ENCODE results near the gene CALR.
A peak's percentile ranks its signal among the peaks of the same experiment; 100 is the strongest.
"Not testable (repeated sequence)": the region's sequence is repeated elsewhere in the genome, so short reads cannot be mapped to it uniquely, and the experiment has no call there.

CALR gene

GRCh38 chr19:12953799-12954611 lies 15.6 kb downstream of the CALR start:
- peak overlapping the region; percentile 63 for H3K27ac Mint-ChIP-seq
- H3K4me3 Mint-ChIP-seq, result peak overlapping the region; percentile 14
- peaks cover 55% of the 10 kb centered on the region for H3K36me3 Mint-ChIP-seq (ENCODE audit: low read depth)
- H3K9me3 Mint-ChIP-seq, result no peaks in the 10 kb centered on the region
- no peaks in the 10 kb centered on the region for H3K27me3 Mint-ChIP-seq (ENCODE audit: low read depth)
- no peak for DNase-seq (ENCODE audit: low spot score)
- H3K4me1 Mint-ChIP-seq (ENCODE audit: low read depth), result peaks cover 21% of the 10 kb centered on the region

GRCh38 chr19:12954612-12954962 lies 16.2 kb downstream of the CALR start:
- no peak for DNase-seq (ENCODE audit: low spot score)
- H3K4me1 Mint-ChIP-seq (ENCODE audit: low read depth), result peaks cover 21% of the 10 kb centered on the region
- no peaks in the 10 kb centered on the region for H3K27me3 Mint-ChIP-seq (ENCODE audit: low read depth)
- H3K27ac Mint-ChIP-seq, result peak overlapping the region; percentile 63
- H3K36me3 Mint-ChIP-seq (ENCODE audit: low read depth), result peaks cover 49% of the 10 kb centered on the region
- H3K9me3 Mint-ChIP-seq, result no peaks in the 10 kb centered on the region
- peak overlapping the region; percentile 14 for H3K4me3 Mint-ChIP-seq

DNA sequence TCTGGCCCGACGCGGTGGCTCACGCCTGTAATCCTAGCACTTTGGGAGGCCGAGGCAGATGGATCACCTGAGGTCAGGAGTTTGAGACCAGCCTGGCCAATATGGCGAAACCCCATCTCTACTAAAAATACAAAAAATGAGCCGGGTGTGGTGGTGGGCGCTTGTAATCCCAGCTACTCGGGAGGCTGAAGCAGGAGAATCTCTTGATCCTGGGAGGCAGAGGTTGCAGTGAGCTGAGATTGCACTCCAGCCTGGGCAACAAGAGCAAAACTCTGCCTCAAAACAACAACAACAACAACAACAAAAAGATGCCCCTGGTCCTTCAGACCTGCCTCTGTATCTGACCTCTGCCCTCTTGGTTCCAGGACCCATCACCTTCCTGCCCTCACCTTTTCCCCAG lies 17.2 kb downstream of the CALR start:
- H3K27ac Mint-ChIP-seq, result peak overlapping the region; percentile 63
- H3K4me1 Mint-ChIP-seq (ENCODE audit: low read depth), result peaks cover 21% of the 10 kb centered on the region
- peaks cover 40% of the 10 kb centered on the region for H3K36me3 Mint-ChIP-seq (ENCODE audit: low read depth)
- not testable (repeated sequence) for H3K9me3 Mint-ChIP-seq; DNase-seq (ENCODE audit: low spot score); H3K27me3 Mint-ChIP-seq (ENCODE audit: low read depth)
- peak overlapping the region; percentile 80 for H3K4me3 Mint-ChIP-seq

- no peaks in the 10 kb centered on the region for H3K9me3 Mint-ChIP-seq
- DNase-seq (ENCODE audit: low spot score), result no peak
Observed at GRCh38 chr19:12955996-12956395, 17.6 kb downstream of the CALR start.

GRCh38 chr19:12956446-12957388 lies 18.3 kb downstream of the CALR start, which contains the start of gene GADD45GIP1:
GADD45GIP1 (minus strand) TSS chr19:12957223; CDS start chr19:12957212, 11 bp downstream.
- peak within 1 kb of the TSS; percentile 93 for H3K27ac Mint-ChIP-seq
- peaks cover 21% of the 10 kb centered on the region for H3K4me1 Mint-ChIP-seq (ENCODE audit: low read depth)
- H3K36me3 Mint-ChIP-seq (ENCODE audit: low read depth), result peaks cover 30% of the 10 kb centered on the region
- H3K4me3 Mint-ChIP-seq, result peak within 1 kb of the TSS; percentile 90
- peaks cover 3% of the 10 kb centered on the region for H3K27me3 Mint-ChIP-seq (ENCODE audit: low read depth)
- peak; percentile 82 for DNase-seq (ENCODE audit: low spot score)
- no peaks in the 10 kb centered on the region for H3K9me3 Mint-ChIP-seq

More at GRCh38 chr19:12955996-12956395, 17.6 kb downstream of the CALR start:
- H3K27ac Mint-ChIP-seq, result peak overlapping the region; percentile 63
- peaks cover 21% of the 10 kb centered on the region for H3K4me1 Mint-ChIP-seq (ENCODE audit: low read depth)
- H3K4me3 Mint-ChIP-seq, result peak overlapping the region; percentile 80
- peaks cover 36% of the 10 kb centered on the region for H3K36me3 Mint-ChIP-seq (ENCODE audit: low read depth)
- peaks cover 3% of the 10 kb centered on the region for H3K27me3 Mint-ChIP-seq (ENCODE audit: low read depth)

DNA sequence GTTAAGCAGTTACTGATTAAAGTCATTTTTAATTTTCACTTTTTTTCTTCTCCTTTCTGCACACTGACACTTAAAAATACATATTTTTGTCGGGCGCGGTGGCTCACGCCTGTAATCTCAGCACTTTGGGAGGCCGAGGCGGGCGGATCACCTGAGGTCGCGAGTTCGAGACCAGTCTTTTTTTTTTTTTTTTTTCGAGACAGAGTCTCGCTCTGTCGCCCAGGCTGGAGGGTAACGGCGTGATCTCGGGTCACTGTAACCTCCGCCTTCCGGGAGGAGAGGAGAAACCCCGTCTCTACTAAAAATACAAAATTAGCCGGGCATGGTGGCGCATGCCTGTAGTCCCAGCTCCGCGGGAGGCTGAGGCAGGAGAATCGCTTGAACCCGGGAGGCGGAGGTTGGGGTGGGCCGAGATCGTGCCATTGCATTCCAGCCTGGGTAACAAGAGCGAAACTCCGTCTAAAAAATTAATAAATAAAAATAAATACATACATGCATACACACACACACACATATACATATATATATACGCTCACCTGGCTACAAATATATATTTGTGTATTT lies 19.1 kb downstream of the CALR start:
- peaks cover 20% of the 10 kb centered on the region for H3K4me1 Mint-ChIP-seq (ENCODE audit: low read depth)
- H3K36me3 Mint-ChIP-seq (ENCODE audit: low read depth), result peaks cover 24% of the 10 kb centered on the region
- peak overlapping the region; percentile 90 for H3K4me3 Mint-ChIP-seq
- not testable (repeated sequence) for DNase-seq (ENCODE audit: low spot score); H3K27me3 Mint-ChIP-seq (ENCODE audit: low read depth); H3K9me3 Mint-ChIP-seq
- peak overlapping the region; percentile 93 for H3K27ac Mint-ChIP-seq

- H3K9me3 Mint-ChIP-seq, result no peaks in the 10 kb centered on the region
- peaks cover 8% of the 10 kb centered on the region for H3K36me3 Mint-ChIP-seq (ENCODE audit: low read depth)
- DNase-seq (ENCODE audit: low spot score), result no peak
- H3K27ac Mint-ChIP-seq, result no peak overlapping the region
- no peak overlapping the region for H3K4me3 Mint-ChIP-seq
- peaks cover 3% of the 10 kb centered on the region for H3K27me3 Mint-ChIP-seq (ENCODE audit: low read depth)
- peaks cover 17% of the 10 kb centered on the region for H3K4me1 Mint-ChIP-seq (ENCODE audit: low read depth)
Observed at GRCh38 chr19:12959481-12959880, 21.1 kb downstream of the CALR start.

DNA sequence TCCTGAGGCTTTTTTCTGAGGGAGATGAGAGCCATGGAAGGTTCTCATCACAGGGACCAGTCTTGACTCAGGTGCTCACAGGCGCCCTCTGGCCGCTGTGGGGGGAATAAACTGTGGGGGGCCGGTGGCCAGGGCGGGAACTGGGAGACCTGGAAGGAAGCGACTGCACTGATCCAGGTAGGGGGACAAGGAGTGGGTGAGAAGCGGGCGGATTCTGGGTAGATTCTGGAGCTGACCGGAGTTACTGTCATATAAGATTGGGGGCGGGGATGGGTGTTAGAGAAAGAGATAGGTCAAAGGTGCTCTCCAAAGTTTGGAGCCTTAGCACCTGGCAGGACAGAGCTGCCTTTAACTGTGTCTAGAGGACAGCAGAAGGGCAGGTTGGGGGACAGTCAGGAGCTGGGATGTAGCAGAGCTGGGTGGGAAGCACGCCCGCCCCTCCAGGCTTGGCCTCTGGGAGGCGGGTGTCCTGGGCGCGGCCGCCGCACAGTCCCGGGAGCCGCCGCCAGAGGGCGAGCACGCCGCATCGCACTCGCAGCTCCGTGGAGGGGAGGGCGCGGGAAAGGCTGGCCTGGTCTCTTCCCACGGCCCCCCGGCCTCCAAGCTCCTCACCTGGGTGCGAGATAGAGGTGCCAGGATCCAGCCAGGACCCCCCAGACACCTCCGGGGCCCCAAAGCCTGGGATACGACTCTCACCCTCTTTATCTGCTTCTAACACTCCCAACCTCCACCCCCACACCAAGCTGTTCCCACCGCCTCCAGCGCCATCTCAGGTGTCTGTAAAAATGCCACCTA lies 26.8 kb downstream of the CALR start:
- peak; percentile 78 for DNase-seq (ENCODE audit: low spot score)
- Mint-ChIP-seq H3K4me1 (ENCODE audit: low read depth) (peaks cover 7% of the 10 kb centered on the region), H3K36me3 (ENCODE audit: low read depth) (no peaks in the 10 kb centered on the region), H3K9me3 (no peaks in the 10 kb centered on the region), H3K4me3 (peak overlapping the region; percentile 83), H3K27ac (peak overlapping the region; percentile 80), H3K27me3 (ENCODE audit: low read depth) (peaks cover under 1% of the 10 kb centered on the region)

DNA sequence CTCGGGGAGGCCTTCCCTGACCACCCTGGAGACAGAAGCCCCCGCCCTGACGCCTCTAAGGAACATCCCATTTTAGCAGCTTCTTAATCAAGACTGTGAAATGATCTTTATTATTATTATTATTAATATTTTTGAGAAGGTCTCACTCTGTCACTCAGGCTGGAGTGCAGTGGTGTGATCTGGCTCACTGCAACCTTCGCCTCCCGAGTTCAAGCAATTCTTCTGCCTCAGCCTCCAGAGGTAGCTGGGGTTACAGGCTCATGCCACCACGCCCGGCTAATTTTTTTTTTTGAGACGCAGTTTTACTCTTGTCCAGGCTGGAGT lies 27.4 kb downstream of the CALR start:
- no peak for DNase-seq (ENCODE audit: low spot score)
- Mint-ChIP-seq H3K4me3 (peak overlapping the region; percentile 83), H3K36me3 (ENCODE audit: low read depth) (no peaks in the 10 kb centered on the region), H3K27me3 (ENCODE audit: low read depth) (no peaks in the 10 kb centered on the region), H3K27ac (peak overlapping the region; percentile 68), H3K4me1 (ENCODE audit: low read depth) (peaks cover 6% of the 10 kb centered on the region), H3K9me3 (no peaks in the 10 kb centered on the region)

DNA sequence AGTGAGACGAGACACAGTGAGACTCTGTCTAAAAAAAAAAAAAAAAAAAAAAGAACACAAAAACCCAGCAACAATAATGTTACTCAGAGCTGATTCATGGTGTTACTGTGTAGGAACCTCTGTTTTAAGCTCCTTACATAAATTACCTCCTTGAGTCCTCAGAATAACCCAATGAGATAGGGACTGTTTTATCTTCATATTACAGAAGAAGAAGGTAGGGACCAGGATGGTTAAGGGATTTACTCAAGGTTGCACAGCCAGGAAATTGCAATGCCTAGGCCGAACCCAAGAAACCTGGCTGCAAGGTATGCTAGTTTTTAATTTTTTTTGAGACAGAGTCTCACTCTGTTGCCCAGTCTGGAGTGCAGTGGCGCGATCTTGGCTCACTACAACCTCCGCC lies 29.5 kb downstream of the CALR start:
- Mint-ChIP-seq H3K27ac (no peak overlapping the region), H3K4me3 (no peak overlapping the region), H3K4me1 (ENCODE audit: low read depth) (peaks cover 6% of the 10 kb centered on the region), H3K27me3 (ENCODE audit: low read depth) (no peaks in the 10 kb centered on the region), H3K9me3 (no peaks in the 10 kb centered on the region), H3K36me3 (ENCODE audit: low read depth) (no peaks in the 10 kb centered on the region)
- no peak for DNase-seq (ENCODE audit: low spot score)

GRCh38 chr19:12969292-12969988 lies 31.0 kb downstream of the CALR start, which contains the start of gene DAND5:
DAND5 (plus strand) TSS chr19:12969576; CDS start chr19:12969661, 85 bp downstream.
- no peaks in the 10 kb centered on the region for H3K36me3 Mint-ChIP-seq (ENCODE audit: low read depth)
- no peaks in the 10 kb centered on the region for H3K9me3 Mint-ChIP-seq
- H3K4me3 Mint-ChIP-seq, result no peak within 1 kb of the TSS
- no peak for DNase-seq (ENCODE audit: low spot score)
- no peak within 1 kb of the TSS for H3K27ac Mint-ChIP-seq
- H3K4me1 Mint-ChIP-seq (ENCODE audit: low read depth), result peaks cover 6% of the 10 kb centered on the region
- H3K27me3 Mint-ChIP-seq (ENCODE audit: low read depth), result peaks cover 3% of the 10 kb centered on the region

GRCh38 chr19:12970070-12970820 lies 31.8 kb downstream of the CALR start:
- Mint-ChIP-seq H3K9me3 (no peaks in the 10 kb centered on the region), H3K27me3 (ENCODE audit: low read depth) (peaks cover 3% of the 10 kb centered on the region), H3K4me1 (ENCODE audit: low read depth) (peaks cover 3% of the 10 kb centered on the region), H3K36me3 (ENCODE audit: low read depth) (no peaks in the 10 kb centered on the region), H3K4me3 (no peak overlapping the region), H3K27ac (no peak overlapping the region)
- DNase-seq (ENCODE audit: low spot score), result no peak
